Measurements from ENCODE around the gene SLC6A1. TPM values are rescaled to one million over a fixed set of nuclear protein-coding genes. Genes with fewer than 3 reads are reported as not detected.

The SLC6A1 gene
- total RNA-seq, 1 donor from 2014 or later: 3.1 TPM

GRCh38 chr3:11020764-11021163, 28.2 kb downstream of the SLC6A1 start:
- no peak for DNase-seq

GRCh38 chr3:11021611-11022011, 29.1 kb downstream of the SLC6A1 start:
- DNase-seq: no peak

- no peak for DNase-seq
Observed at GRCh38 chr3:11022115-11022514, 29.6 kb downstream of the SLC6A1 start.

- no peak for DNase-seq
Observed at GRCh38 chr3:11024181-11024580, 31.6 kb downstream of the SLC6A1 start.

GRCh38 chr3:11029948-11030347, 37.4 kb downstream of the SLC6A1 start:
- no peak for DNase-seq

- no peak for DNase-seq
Observed at GRCh38 chr3:11033871-11034270, 41.3 kb downstream of the SLC6A1 start.

GRCh38 chr3:11034309-11034985, 41.9 kb downstream of the SLC6A1 start:
- no peak for DNase-seq

GRCh38 chr3:11035757-11036505, 43.4 kb downstream of the SLC6A1 start:
- no peak for DNase-seq

- DNase-seq: no peak
Observed at GRCh38 chr3:11037241-11037873, 44.8 kb downstream of the SLC6A1 start.

GRCh38 chr3:11037976-11038375, 45.4 kb downstream of the SLC6A1 start:
- no peak for DNase-seq

- DNase-seq: no peak
Observed at GRCh38 chr3:11045536-11045935, 53.0 kb downstream of the SLC6A1 start.

GRCh38 chr3:11047500-11047899, 55.0 kb downstream of the SLC6A1 start:
- no peak for DNase-seq

- DNase-seq: no peak
Observed at GRCh38 chr3:11050666-11051323, 58.2 kb downstream of the SLC6A1 start.

- DNase-seq: no peak
Observed at GRCh38 chr3:11053926-11054503, 61.5 kb downstream of the SLC6A1 start.

- no peak for DNase-seq
Observed at GRCh38 chr3:11054739-11055438, 62.3 kb downstream of the SLC6A1 start.

GRCh38 chr3:11055496-11055895, 62.9 kb downstream of the SLC6A1 start:
- DNase-seq: no peak

GRCh38 chr3:11056531-11057050, 64.0 kb downstream of the SLC6A1 start:
- no peak for DNase-seq

GRCh38 chr3:11057655-11058054, 65.1 kb downstream of the SLC6A1 start:
- no peak for DNase-seq

GRCh38 chr3:11059090-11059798, 66.7 kb downstream of the SLC6A1 start:
- peak; percentile 80 for DNase-seq

- no peak for DNase-seq
Observed at GRCh38 chr3:11059799-11060115, 67.2 kb downstream of the SLC6A1 start.
